SK-N-SH treated with all-trans-retinoic acid at 6 μM for 48 hours (cell line): ENCODE data around the gene NXPH4.

Experiments used
- BACH2 ChIP-seq: fragments of 250-450 bp; sonication (Bioruptor Pico); IDR thresholded peaks from 2 replicates; pipeline ENCODE4 v1.9.0; 2021; ENCODE audit warnings: mild to moderate bottlenecking, borderline replicate concordance
- CREB5 ChIP-seq: fragments of 250-450 bp; sonication (Bioruptor Pico); IDR thresholded peaks from 2 replicates; pipeline ENCODE4 v1.5.1; 2020; ENCODE audit warnings: low read depth, mild to moderate bottlenecking, moderate library complexity
- ESRRG ChIP-seq: fragments of 250-450 bp; sonication (Bioruptor Pico); IDR thresholded peaks from 2 replicates; pipeline ENCODE4 v1.6.1; 2021; ENCODE audit warnings: mild to moderate bottlenecking
- PATZ1 ChIP-seq: fragments of 250-450 bp; sonication (Bioruptor Pico); IDR thresholded peaks from 2 replicates; pipeline ENCODE4 v1.8.0; 2020; ENCODE audit warnings: mild to moderate bottlenecking, moderate library complexity, borderline replicate concordance
- RARB ChIP-seq: fragments of 250-450 bp; sonication (Bioruptor Pico); IDR thresholded peaks from 2 replicates; pipeline ENCODE4 v1.8.0; 2021; ENCODE audit warnings: mild to moderate bottlenecking, moderate library complexity
- SNAI2 ChIP-seq: fragments of 250-450 bp; sonication (Bioruptor Pico); IDR thresholded peaks from 2 replicates; pipeline ENCODE4 v1.5.0; 2020; ENCODE audit warnings: mild to moderate bottlenecking, moderate library complexity
- TOX ChIP-seq: fragments of 250-450 bp; sonication (Bioruptor Pico); IDR thresholded peaks from 2 replicates; pipeline ENCODE4 v1.8.0; 2021; ENCODE audit warnings: mild to moderate bottlenecking, moderate library complexity, borderline replicate concordance
- TSHZ2 ChIP-seq: fragments of 250-450 bp; sonication (Bioruptor Pico); IDR thresholded peaks from 2 replicates; pipeline ENCODE4 v1.5.0; 2020; ENCODE audit warnings: mild to moderate bottlenecking, moderate library complexity
- ZFP3 ChIP-seq: fragments of 250-450 bp; sonication (Bioruptor Pico); IDR thresholded peaks from 2 replicates; pipeline ENCODE4 v1.5.0; 2020; ENCODE audit warnings: mild to moderate bottlenecking, moderate library complexity
- ZFP30 ChIP-seq: fragments of 450-650 bp; formaldehyde crosslinking; IDR thresholded peaks from 2 replicates; pipeline ENCODE4 v1.5.0; 2022; ENCODE audit warnings: mild to moderate bottlenecking, moderate library complexity
- ZNF70 ChIP-seq: fragments of 450-650 bp; formaldehyde crosslinking; IDR thresholded peaks from 2 replicates; pipeline ENCODE4 v1.5.0; 2020; ENCODE audit warnings: mild to moderate bottlenecking, moderate library complexity

GRCh38 chr12:57200497-57200896 lies 16.1 kb upstream of the NXPH4 start:
- TF ChIP-seq BACH2 (CRISPR knock-in tag) (no peak), ZFP3 (CRISPR knock-in tag) (no peak), CREB5 (no peak), ZNF70 (no peak), ZFP30 (CRISPR knock-in tag) (no peak), SNAI2 (CRISPR knock-in tag) (no peak), RARB (no peak), PATZ1 (CRISPR knock-in tag) (no peak), ESRRG (no peak), TOX (CRISPR knock-in tag) (no peak), TSHZ2 (CRISPR knock-in tag) (no peak)
